SW480 (cell line): ENCODE measurements around the gene PRRC2A.

ENCODE experiments used
- DNase-seq: peaks from one replicate; pipeline ENCODE4 v3.0.0-alpha.2; 2016; ENCODE audit warnings: low spot score

PRRC2A gene

GRCh38 chr6:31652925-31653724, 32.6 kb downstream of the PRRC2A start:
- peak; percentile 88 for DNase-seq

GRCh38 chr6:31654574-31655348, 34.2 kb downstream of the PRRC2A start:
- DNase-seq, result no peak

- DNase-seq, result no peak
Observed at GRCh38 chr6:31655349-31656237, 35.1 kb downstream of the PRRC2A start, which contains the start of gene APOM. APOM (plus strand) TSS chr6:31655894; CDS start chr6:31655967, 73 bp downstream.

GRCh38 chr6:31657406-31658157, 37.1 kb downstream of the PRRC2A start:
- no peak for DNase-seq

GRCh38 chr6:31658158-31658688, 37.7 kb downstream of the PRRC2A start:
- no peak for DNase-seq

GRCh38 chr6:31658983-31659648, 38.6 kb downstream of the PRRC2A start:
- no peak for DNase-seq

- no peak for DNase-seq
Observed at GRCh38 chr6:31659649-31660380, 39.3 kb downstream of the PRRC2A start.

- DNase-seq, result peak; percentile 75
Observed at GRCh38 chr6:31660381-31661261, 40.1 kb downstream of the PRRC2A start, which contains the start of gene C6orf47. C6orf47 (minus strand) TSS chr6:31660778; CDS start chr6:31659947, 831 bp downstream.

GRCh38 chr6:31661262-31662123, 41.0 kb downstream of the PRRC2A start:
- DNase-seq, result no peak

GRCh38 chr6:31662124-31662723, 41.7 kb downstream of the PRRC2A start:
- DNase-seq, result no peak

- DNase-seq, result no peak
Observed at GRCh38 chr6:31663126-31663960, 42.8 kb downstream of the PRRC2A start.

GRCh38 chr6:31663961-31664789, 43.7 kb downstream of the PRRC2A start:
- DNase-seq, result peak; percentile 37

- DNase-seq, result peak; percentile 92
Observed at GRCh38 chr6:31664790-31665500, 44.4 kb downstream of the PRRC2A start, which contains the start of gene GPANK1. GPANK1 (minus strand) TSS chr6:31664997; CDS start chr6:31664478, 519 bp downstream.

- DNase-seq, result peak; percentile 96
Observed at GRCh38 chr6:31665501-31666336, 45.2 kb downstream of the PRRC2A start, which contains the start of gene CSNK2B. CSNK2B (plus strand) TSS chr6:31666080; CDS start chr6:31666832, 752 bp downstream.
